DND-41 (cell line): Measurements from ENCODE around the gene ALKBH2.

Source experiments
- ATAC-seq: fragments of 200-7000 bp; cut with Tn5 transposase; 3 replicates; pipeline ENCODE4 v1.9.1; 2021; ENCODE audit warnings: low read depth; ENCODE audit not compliant: insufficient read depth
- DNase-seq: peaks from one replicate; pipeline ENCODE4 v3.0.0-alpha.2; 2020
- H2AFZ ChIP-seq: 2 replicates; pipeline ENCODE4 v1.6.0; 2012; ENCODE audit warnings: low read depth, low read length
- H3K27ac ChIP-seq: 2 replicates; pipeline ENCODE4 v1.5.1; 2012; ENCODE audit warnings: low read length, inconsistent platforms
- H3K27me3 ChIP-seq: fragments of 200-600 bp; sonication (generic); 2 replicates; pipeline ENCODE4 v1.6.0; 2012; ENCODE audit warnings: low read length, mild to moderate bottlenecking, inconsistent platforms; ENCODE audit not compliant: insufficient read depth, poor library complexity
- H3K36me3 ChIP-seq: 2 replicates; pipeline ENCODE4 v1.5.1; 2012; ENCODE audit warnings: low read length, inconsistent platforms; ENCODE audit not compliant: insufficient read depth
- H3K4me1 ChIP-seq: 2 replicates; pipeline ENCODE4 v1.5.1; 2012; ENCODE audit warnings: mild to moderate bottlenecking, low read length; ENCODE audit not compliant: insufficient read depth
- H3K4me2 ChIP-seq: 2 replicates; pipeline ENCODE4 v1.6.0; 2012; ENCODE audit warnings: mild to moderate bottlenecking, moderate library complexity, low read length, inconsistent platforms; ENCODE audit not compliant: insufficient read depth
- H3K4me3 ChIP-seq, 2 experiments: fragments of 200-600 bp in 1 of 2; shearing (Covaris generic) in 1 of 2; 2 replicates each; pipeline ENCODE4 v1.5.1; 2012 to 2016; ENCODE audit warnings: inconsistent platforms in 2 of 2, low read length in 2 of 2, mild to moderate bottlenecking in 2 of 2, low read depth in 1 of 2, moderate library complexity in 1 of 2
- H3K79me2 ChIP-seq: 2 replicates; pipeline ENCODE4 v1.6.0; 2012; ENCODE audit warnings: low read length, inconsistent platforms; ENCODE audit not compliant: insufficient read depth
- H3K9ac ChIP-seq: 2 replicates; pipeline ENCODE4 v1.6.0; 2012; ENCODE audit warnings: low read depth, mild to moderate bottlenecking, inconsistent platforms, low read length, moderate library complexity
- H3K9me3 ChIP-seq: 2 replicates; pipeline ENCODE4 v1.5.1; 2012; ENCODE audit warnings: low read length, moderate library complexity, mild to moderate bottlenecking, inconsistent platforms; ENCODE audit not compliant: insufficient read depth, severe bottlenecking
- H4K20me1 ChIP-seq: 2 replicates; pipeline ENCODE4 v1.6.0; 2012; ENCODE audit warnings: low read length; ENCODE audit not compliant: insufficient read depth
- CTCF ChIP-seq: IDR thresholded peaks from 2 replicates; pipeline ENCODE4 v1.5.1; 2012; ENCODE audit warnings: borderline replicate concordance, low read length, moderate library complexity, mild to moderate bottlenecking; ENCODE audit not compliant: poor library complexity, severe bottlenecking; ENCODE audit errors: extremely low read depth
- EZH2 ChIP-seq: IDR thresholded peaks from 3 replicates; pipeline ENCODE4 v1.6.1; 2012; ENCODE audit warnings: borderline replicate concordance, low read depth, mild to moderate bottlenecking, moderate library complexity, low read length, inconsistent platforms; ENCODE audit not compliant: severe bottlenecking

Gene ALKBH2

GRCh38 chr12:109093022-109093918 lies at the start of gene ALKBH2:
Gene ALKBH2 (minus strand): TSS chr12:109093472. CDS start chr12:109092786, 686 bp downstream.
- DNase-seq (peak; percentile 94), ATAC-seq (peak; percentile 70)
- peak within 1 kb of the TSS; percentile 86 for H3K4me2 ChIP-seq
- H3K27me3 ChIP-seq = no peaks in the 10 kb centered on the region
- peaks cover 34% of the 10 kb centered on the region for H3K79me2 ChIP-seq
- peak within 1 kb of the TSS; percentile 67 for H3K9ac ChIP-seq
- H3K4me3 ChIP-seq = peak within 1 kb of the TSS; percentile 38 to 74
- peaks cover 41% of the 10 kb centered on the region for H3K36me3 ChIP-seq
- peak within 1 kb of the TSS; percentile 74 for H3K27ac ChIP-seq
- H2AFZ ChIP-seq = peak within 1 kb of the TSS; percentile 90
- TF ChIP-seq CTCF = peak; percentile 98
- TF ChIP-seq EZH2 = no peak
- peaks cover 55% of the 10 kb centered on the region for H3K4me1 ChIP-seq
- H4K20me1 ChIP-seq = peaks cover 2% of the 10 kb centered on the region; the same call in 1 of the 2 replicates
- H3K9me3 ChIP-seq = no peaks in the 10 kb centered on the region

- Histone ChIP-seq H4K20me1 (no peaks in the 10 kb centered on the region), H3K4me2 (no peak overlapping the region), H3K27me3 (no peaks in the 10 kb centered on the region), H3K4me3 (no peak overlapping the region), H2AFZ (no peak overlapping the region), H3K36me3 (no peaks in the 10 kb centered on the region), H3K4me1 (no peaks in the 10 kb centered on the region), H3K9me3 (no peaks in the 10 kb centered on the region), H3K27ac (no peak overlapping the region), H3K79me2 (no peaks in the 10 kb centered on the region), H3K9ac (no peak overlapping the region)
- ATAC-seq = no peak
- DNase-seq = no peak
- TF ChIP-seq CTCF = no peak
- no peak for TF ChIP-seq EZH2
Observed at GRCh38 chr12:109140560-109140959, 47.3 kb upstream of the ALKBH2 start.

- Histone ChIP-seq H3K4me2 (no peak overlapping the region), H3K4me1 (no peaks in the 10 kb centered on the region), H3K4me3 (no peak overlapping the region), H3K9ac (no peak overlapping the region), H3K27me3 (no peaks in the 10 kb centered on the region), H3K27ac (no peak overlapping the region), H3K9me3 (no peaks in the 10 kb centered on the region), H3K36me3 (no peaks in the 10 kb centered on the region), H2AFZ (no peak overlapping the region), H4K20me1 (no peaks in the 10 kb centered on the region), H3K79me2 (no peaks in the 10 kb centered on the region)
- ATAC-seq (no peak), DNase-seq (no peak)
- TF ChIP-seq CTCF = no peak
- TF ChIP-seq EZH2 = no peak
Observed at GRCh38 chr12:109139791-109140190, 46.5 kb upstream of the ALKBH2 start.
